Activated CD4-positive, CD25-positive, alpha-beta regulatory T cell treated with anti-CD3 and anti-CD28 coated beads, Interleukin-2, amount 50 U/mL, for 72 hours (primary cell): Measurements from ENCODE around the gene ZNF775.
"Not testable (repeated sequence)": the region's sequence is repeated elsewhere in the genome, so short reads cannot be mapped to it uniquely, and the experiment has no call there.

Source experiments
- DNase-seq: peaks from one replicate; pipeline ENCODE4 v3.0.0; 2021

The ZNF775 gene

GRCh38 chr7:150383710-150384397 lies 4.7 kb downstream of the ZNF775 start:
- no peak for DNase-seq

- DNase-seq: no peak
Observed at GRCh38 chr7:150384406-150385301, 5.5 kb downstream of the ZNF775 start.

- no peak for DNase-seq
Observed at GRCh38 chr7:150385302-150385723, 6.2 kb downstream of the ZNF775 start.

GRCh38 chr7:150385884-150386283 lies 6.8 kb downstream of the ZNF775 start:
- DNase-seq: not testable (repeated sequence)

- DNase-seq: no peak
Observed at GRCh38 chr7:150388306-150388705, 9.2 kb downstream of the ZNF775 start.

- DNase-seq: no peak
Observed at GRCh38 chr7:150388709-150389531, 9.8 kb downstream of the ZNF775 start.

- DNase-seq: no peak
Observed at GRCh38 chr7:150389532-150389816, 10.3 kb downstream of the ZNF775 start.

- DNase-seq: no peak
Observed at GRCh38 chr7:150390205-150390604, 11.1 kb downstream of the ZNF775 start.

GRCh38 chr7:150393325-150393724 lies 14.2 kb downstream of the ZNF775 start:
- no peak for DNase-seq

- no peak for DNase-seq
Observed at GRCh38 chr7:150396426-150396825, 17.3 kb downstream of the ZNF775 start.

- DNase-seq: no peak
Observed at GRCh38 chr7:150396851-150397260, 17.7 kb downstream of the ZNF775 start.

- DNase-seq: no peak
Observed at GRCh38 chr7:150397346-150398107, 18.4 kb downstream of the ZNF775 start.

- no peak for DNase-seq
Observed at GRCh38 chr7:150398108-150398964, 19.2 kb downstream of the ZNF775 start.

- no peak for DNase-seq
Observed at GRCh38 chr7:150398965-150399320, 19.8 kb downstream of the ZNF775 start.

- no peak for DNase-seq
Observed at GRCh38 chr7:150399421-150400007, 20.4 kb downstream of the ZNF775 start.

- no peak for DNase-seq
Observed at GRCh38 chr7:150400008-150400787, 21.1 kb downstream of the ZNF775 start.

- peak; percentile 12 for DNase-seq
Observed at GRCh38 chr7:150400788-150401423, 21.8 kb downstream of the ZNF775 start.

- DNase-seq: no peak
Observed at GRCh38 chr7:150401424-150401790, 22.3 kb downstream of the ZNF775 start.

- DNase-seq: peak; percentile 12
Observed at GRCh38 chr7:150401861-150402631, 22.9 kb downstream of the ZNF775 start.
